ENCODE results near the gene BIRC7. TPM values are rescaled to one million over a fixed set of nuclear protein-coding genes. Genes with fewer than 3 reads are reported as not detected.

BIRC7 gene
- total and polyA plus RNA-seq, 2 of the 4 experiments (the other 2 are of a cell fraction): not detected

- Histone ChIP-seq H3K56ac (ENCODE audit: extremely low read depth, insufficient read depth, low read length) (no peak overlapping the region), H3K9me3 (ENCODE audit: control insufficient read depth, insufficient read depth, low read length) (no peaks in the 10 kb centered on the region), H3K23ac (ENCODE audit: low read depth, low read length) (no peak overlapping the region), H3K14ac (replicated peaks; ENCODE audit: low read depth, low read length) (no peak overlapping the region), H3K79me1 (ENCODE audit: low read depth in 1 of 2, low read length in 2 of 2) (peaks cover 0 to 22% of the 10 kb centered on the region in 2 experiments; a peak in 3 of 4 replicates), H3K9ac (ENCODE audit: low read depth, low read length) (no peak overlapping the region), H3K36me3 (ENCODE audit: control insufficient read depth, insufficient read depth, low read length) (peaks cover 3% of the 10 kb centered on the region), H2BK20ac (ENCODE audit: low read depth, low read length) (no peak overlapping the region), H3K4me3 (ENCODE audit: insufficient read depth, low read depth, low read length) (no peak overlapping the region), H3K27ac (ENCODE audit: insufficient read depth, low read length) (no peak overlapping the region), H2AFZ (replicated peaks; ENCODE audit: low read length, poor library complexity) (no peak overlapping the region), H4K20me1 (ENCODE audit: insufficient read depth, low read length) (peaks cover 17% of the 10 kb centered on the region), H2AK9ac (replicated peaks; ENCODE audit: low read depth, low read length, poor library complexity) (no peak overlapping the region), H4K5ac (ENCODE audit: low read depth, low read length) (no peak overlapping the region), H2AK5ac (ENCODE audit: low read depth, low read length) (no peak overlapping the region), H3K27me3 (ENCODE audit: control insufficient read depth, insufficient read depth, low read length) (peaks cover 16% of the 10 kb centered on the region), H3K4ac (ENCODE audit: low read depth, low read length) (no peak overlapping the region), H4K8ac (ENCODE audit: low read depth in 2 of 2, low read length in 2 of 2) (no peak overlapping the region), H4K91ac (ENCODE audit: insufficient read depth, low read depth, low read length) (no peak overlapping the region), H2BK120ac (ENCODE audit: low read depth, low read length) (no peak overlapping the region), H3K18ac (ENCODE audit: low read depth, low read length) (no peak overlapping the region), H3K4me2 (ENCODE audit: low read depth, low read length) (no peak overlapping the region), H2BK15ac (ENCODE audit: low read depth, low read length) (no peak overlapping the region), H3K9me1 (ENCODE audit: insufficient read depth, low read length) (peaks cover 7% of the 10 kb centered on the region; the same call in 1 of the 2 replicates), H2BK5ac (ENCODE audit: low read depth, low read length, poor library complexity, severe bottlenecking) (no peak overlapping the region), H3K4me1 (ENCODE audit: control insufficient read depth, insufficient read depth, low read length) (peaks cover 10% of the 10 kb centered on the region)
- in situ Hi-C loops (cut with MboI; ENCODE audit: low sequenced_read_pairs): loop anchor here (5.0 kb wide), 1 partner anchor 37 kb away; no protein-coding TSS in a partner anchor
- TF ChIP-seq FOS (IDR thresholded peaks at IDR 0.05; ENCODE audit: low read depth, low read length) (no peak), CTCF (conservative IDR thresholded peaks at IDR 0.05; ENCODE audit: low read depth, low read length) (no peak)
- POLR2A ChIA-PET (ENCODE audit: unreplicated experiment): no interaction called here
- BruUV-seq (replicated peaks): no TSS peak
- DNase-seq (no peak), ATAC-seq (ENCODE audit: low read depth) (no peak)
- CTCF ChIA-PET: no interaction called here
- dilution Hi-C loops (cut with HindIII; ENCODE audit: low sequenced_read_pairs, unreplicated experiment): no loop called here
- intact Hi-C loops (cut with micrococcal nuclease): loop anchor here (5.0 kb wide), 2 partner anchors 37 to 52 kb away; partner anchors contain the start of gene YTHDF1
- 57% methylated on average over 1 of the region's 9 CpGs; no CpG with 5 or more reads in 1 of the 2 experiments for WGBS, 2 experiments (ENCODE audit: extremely low coverage in 2 of 2, insufficient read length in 1 of 2)
Measured at GRCh38 chr20:63269724-63270123, 34.0 kb downstream of the BIRC7 start.

Measured in IMR-90 (cell line).